Activated CD8-positive, alpha-beta memory T cell treated with anti-CD3 and anti-CD28 coated beads, Interleukin-2, amount 50 U/mL, for 4 hours (primary cell): Measurements from ENCODE around the gene AFF1.
A peak's percentile ranks its signal among the peaks of the same experiment; 100 is the strongest.

ENCODE experiments used
- DNase-seq: peaks from one replicate; pipeline ENCODE4 v3.0.0-alpha.2; 2020

Gene AFF1

DNA sequence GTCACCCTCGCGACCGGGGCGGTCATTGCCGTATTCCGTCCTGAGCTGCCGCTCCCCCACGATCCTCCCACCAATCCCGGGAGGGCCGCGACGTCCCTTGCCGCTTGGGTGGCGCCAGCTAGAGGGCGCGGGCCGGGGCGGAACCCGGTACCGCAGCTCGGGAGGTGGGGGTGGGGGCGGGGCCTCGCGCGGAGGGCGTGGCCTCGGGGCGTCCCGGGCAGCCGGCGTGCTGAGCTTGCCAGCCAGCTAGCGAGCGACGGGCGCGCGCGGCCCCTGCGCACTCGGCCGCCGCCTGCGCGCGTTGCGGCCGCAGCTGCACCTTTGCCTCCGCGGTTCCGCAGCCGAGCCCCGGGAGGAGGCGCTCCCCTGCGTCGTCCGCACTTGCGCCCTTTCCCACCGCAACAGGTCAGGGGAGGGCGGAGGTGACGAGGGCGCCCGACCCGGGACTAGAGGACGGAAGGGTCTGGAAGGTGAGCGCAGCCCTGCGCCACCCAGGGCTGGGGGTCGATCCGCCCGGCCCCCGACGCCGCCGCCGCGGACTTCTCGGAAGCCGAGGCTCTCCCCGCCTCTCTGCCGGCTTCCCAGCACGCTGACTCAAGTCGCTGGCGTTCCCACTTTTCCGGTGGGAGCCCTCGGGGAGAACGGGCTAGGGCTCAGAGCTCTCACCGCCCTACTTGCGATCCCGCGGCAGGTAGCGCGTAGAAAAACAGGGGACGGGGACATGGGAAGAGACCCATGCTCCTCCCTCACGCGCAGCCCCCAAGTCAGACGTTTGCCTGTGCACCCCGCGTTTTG is at the start of gene AFF1:
AFF1 (plus strand) TSS at position 241 of the 795 bp plus-strand sequence. CDS start 13,523 bp downstream, outside the sequence.
- peak; percentile 82 for DNase-seq

- no peak for DNase-seq
Observed at GRCh38 chr4:86890790-86891189, 44.0 kb upstream of the AFF1 start.

DNA sequence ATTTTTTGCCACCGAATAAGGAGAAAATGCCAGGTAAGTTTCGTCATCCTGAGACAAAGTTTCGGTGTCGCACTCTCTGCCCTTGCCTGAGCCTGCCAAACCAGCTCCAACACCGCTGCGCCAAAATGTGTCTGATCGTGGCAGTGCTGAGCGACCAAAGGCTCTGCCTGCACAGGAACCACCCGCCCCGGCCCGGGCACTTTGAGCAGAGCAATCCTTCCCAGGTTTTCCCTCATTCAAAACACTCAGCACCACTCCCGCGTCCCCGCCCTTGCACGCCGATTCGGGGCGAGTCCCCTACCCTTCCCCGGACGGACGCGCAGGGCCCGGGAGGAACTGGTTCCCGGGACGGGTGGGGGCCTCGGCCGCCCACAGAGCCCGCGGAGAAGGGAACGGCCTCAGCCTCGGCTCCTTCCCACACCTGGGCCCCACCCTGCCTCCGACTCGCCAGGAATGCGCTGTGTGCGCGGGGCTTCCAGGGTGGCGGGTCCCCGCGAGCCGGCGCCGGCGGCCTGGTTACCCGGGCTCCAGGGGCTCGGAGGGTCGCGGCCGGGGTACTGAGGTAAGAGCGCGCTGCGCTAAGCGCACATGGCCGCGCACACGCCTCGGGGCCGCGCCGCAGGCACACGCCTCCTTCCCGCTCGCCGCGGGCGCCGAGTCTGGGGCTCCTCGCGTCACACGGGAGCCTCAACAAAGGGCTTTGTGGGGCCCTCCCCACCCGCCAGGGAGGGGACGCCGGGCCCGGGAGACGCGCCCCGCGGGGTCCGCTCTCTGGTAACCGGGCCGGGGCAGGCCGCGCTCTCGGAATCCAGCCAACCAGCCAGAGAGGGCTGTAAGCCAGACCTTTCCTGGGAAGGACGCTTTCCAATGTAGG is 42.8 kb upstream of the AFF1 start, which contains the start of gene C4orf36:
C4orf36 (minus strand) TSS at position 661 of the 874 bp plus-strand sequence. CDS start 902 bp downstream, outside the sequence.
- peak; percentile 16 for DNase-seq

DNA sequence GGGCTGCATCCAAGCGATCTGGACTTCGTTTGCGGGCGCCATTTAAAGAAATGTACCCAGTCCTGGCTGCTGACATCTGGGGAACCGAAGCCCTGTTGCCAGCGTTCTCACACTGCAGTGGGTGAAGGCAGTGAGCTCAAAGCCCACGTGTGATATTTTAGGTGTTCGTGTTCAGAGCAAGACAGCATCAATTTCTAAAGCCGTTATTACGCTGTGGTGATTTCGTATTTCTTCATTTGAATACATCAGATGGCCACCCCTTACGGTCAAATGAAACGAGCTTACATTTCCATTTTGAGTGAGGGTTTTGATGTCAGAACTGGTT is 42.2 kb upstream of the AFF1 start:
- no peak for DNase-seq

DNA sequence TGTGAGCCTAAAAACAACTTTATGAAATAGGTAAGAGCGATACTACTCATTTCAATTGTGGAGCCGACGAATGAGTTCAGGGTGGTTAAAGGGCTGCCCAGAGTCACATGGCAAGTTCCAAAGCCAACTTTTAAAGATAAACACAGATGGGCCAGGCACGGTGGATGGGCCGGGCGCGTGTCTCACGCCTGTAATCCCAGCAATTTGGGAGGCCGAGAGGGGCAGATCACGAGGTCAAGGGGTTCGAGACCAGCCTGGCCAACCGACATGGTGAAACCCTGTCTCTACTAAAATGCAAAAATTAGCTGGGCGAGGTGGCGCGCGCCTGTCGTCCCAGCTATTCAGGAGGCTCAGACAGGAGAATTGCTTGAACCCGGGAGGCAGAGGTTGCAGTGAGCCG is 41.7 kb upstream of the AFF1 start:
- DNase-seq = no peak

DNA sequence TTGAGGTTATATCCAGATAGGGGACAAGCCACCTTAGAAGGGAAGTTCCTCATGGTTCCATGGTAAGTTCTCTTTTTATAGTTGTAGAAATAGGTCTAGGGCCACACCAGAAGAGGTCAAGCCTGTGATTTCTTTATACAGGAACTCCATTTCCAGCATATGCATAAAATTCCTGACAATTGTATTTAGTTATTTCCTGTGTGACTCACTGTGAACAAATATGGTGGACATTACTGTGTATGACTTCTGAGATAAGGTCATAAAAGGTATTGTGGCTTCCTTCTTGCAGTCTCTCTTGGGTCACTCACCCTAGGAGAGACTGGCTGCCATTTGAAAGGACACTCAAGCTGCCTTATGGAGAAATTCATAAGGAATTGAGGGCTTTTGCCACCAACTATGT is 40.4 kb upstream of the AFF1 start:
- no peak for DNase-seq

- no peak for DNase-seq
Observed at GRCh38 chr4:86895692-86896488, 38.9 kb upstream of the AFF1 start.

- DNase-seq = no peak
Observed at GRCh38 chr4:86896596-86896995, 38.2 kb upstream of the AFF1 start.

DNA sequence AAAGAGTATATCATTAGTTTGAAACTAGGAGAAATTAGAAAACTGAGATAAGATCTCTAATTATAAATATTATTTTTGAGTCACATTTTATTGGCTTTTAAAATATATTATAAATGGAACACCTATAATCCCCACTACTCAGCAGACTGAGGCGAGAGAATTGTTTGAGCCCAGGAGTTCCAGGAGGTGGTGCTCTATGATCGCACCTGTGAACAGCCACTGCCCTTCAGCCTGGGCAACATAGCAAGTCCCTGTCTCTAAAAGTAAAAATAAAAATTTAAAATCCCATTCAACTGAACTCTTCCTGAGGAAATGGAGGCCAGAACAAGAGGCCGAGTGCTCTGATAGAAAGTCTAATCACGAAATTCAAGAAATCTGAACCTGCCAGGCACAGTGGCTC is 36.2 kb upstream of the AFF1 start:
- DNase-seq = no peak

DNA sequence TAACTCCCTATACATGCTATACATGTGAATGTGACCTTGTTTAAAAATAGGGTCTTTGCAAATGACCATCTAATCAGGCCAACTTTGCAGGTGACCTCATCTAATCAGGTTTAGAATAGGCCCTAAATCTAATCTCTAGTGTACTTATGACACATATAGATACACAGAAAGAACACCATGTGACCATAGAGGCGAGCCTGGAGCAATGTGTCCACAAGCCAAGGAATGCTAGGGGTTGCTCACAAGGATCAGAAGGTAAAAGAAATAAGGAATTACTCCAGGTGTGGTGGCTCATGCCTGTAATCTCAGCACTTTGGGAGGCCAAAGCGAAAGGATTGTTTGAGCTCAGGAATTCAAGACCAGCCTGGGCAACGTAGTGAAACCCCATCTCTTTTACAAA is 32.9 kb upstream of the AFF1 start:
- no peak for DNase-seq

GRCh38 chr4:86908251-86908657 is 26.6 kb upstream of the AFF1 start:
- DNase-seq = no peak

- DNase-seq = no peak
Observed at GRCh38 chr4:86909546-86910295, 25.1 kb upstream of the AFF1 start.

DNA sequence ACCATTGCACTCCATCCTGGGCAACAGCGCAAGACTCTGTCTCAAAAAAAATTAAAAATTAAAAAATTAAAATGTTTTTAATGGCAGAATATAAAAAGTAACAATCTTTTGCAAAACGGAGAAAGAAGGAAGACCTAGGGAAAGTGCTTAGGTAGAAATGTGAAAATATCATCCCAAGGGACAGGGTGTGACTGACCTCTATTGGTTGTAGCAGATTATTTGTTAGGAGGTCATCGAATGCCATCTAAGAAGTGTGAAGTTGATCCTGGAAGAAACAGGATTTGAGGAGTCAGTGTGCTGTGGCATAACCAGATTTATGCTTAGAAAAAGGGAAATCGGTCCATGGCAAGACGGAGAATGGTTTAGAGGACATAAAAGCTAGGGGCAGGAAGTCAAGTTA is 24.4 kb upstream of the AFF1 start:
- no peak for DNase-seq

DNA sequence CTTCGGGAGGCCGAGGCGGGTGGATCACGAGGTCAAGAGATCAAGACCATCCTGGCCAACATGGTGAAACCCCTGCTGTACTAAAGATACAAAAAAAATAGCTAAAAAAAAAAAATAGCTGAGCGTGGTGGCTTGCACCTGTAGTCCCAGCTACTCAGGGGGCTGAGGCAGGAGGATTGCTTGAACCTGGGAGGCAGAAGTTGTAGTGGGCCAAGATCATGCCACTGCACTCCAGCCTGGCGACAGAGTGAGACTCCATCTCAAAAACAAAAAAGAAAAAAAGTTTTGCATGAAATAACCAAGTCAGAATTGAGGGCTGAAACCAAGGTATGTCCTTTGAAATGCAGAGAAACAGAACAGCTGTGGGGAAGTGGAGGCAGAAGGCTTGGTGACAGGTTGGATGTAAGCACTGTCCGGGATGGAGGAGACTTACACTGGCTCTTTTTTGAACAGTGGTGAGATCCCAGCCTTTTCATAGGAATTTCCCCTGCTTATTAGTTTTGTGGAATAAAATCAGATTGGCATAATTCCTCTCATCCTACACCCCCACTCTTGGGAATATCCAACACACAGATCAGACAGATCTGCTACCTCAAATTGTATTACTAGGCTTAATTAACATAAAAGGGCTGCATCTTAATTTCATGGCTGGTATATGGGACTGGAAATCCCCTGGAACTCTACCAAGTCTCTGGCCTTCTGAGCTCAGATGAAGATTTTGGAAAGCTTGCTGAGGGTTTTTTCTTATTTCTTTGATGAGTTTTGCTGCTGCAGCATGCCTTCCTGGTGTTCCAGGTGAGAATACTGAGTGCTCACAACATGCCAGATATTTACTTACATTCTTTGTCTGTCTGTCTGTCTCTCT is 23.8 kb upstream of the AFF1 start:
- no peak for DNase-seq

GRCh38 chr4:86916392-86916791 is 18.4 kb upstream of the AFF1 start:
- no peak for DNase-seq

- DNase-seq = no peak
Observed at GRCh38 chr4:86917212-86918039, 17.4 kb upstream of the AFF1 start.

GRCh38 chr4:86918539-86919072 is 16.2 kb upstream of the AFF1 start:
- DNase-seq = no peak

DNA sequence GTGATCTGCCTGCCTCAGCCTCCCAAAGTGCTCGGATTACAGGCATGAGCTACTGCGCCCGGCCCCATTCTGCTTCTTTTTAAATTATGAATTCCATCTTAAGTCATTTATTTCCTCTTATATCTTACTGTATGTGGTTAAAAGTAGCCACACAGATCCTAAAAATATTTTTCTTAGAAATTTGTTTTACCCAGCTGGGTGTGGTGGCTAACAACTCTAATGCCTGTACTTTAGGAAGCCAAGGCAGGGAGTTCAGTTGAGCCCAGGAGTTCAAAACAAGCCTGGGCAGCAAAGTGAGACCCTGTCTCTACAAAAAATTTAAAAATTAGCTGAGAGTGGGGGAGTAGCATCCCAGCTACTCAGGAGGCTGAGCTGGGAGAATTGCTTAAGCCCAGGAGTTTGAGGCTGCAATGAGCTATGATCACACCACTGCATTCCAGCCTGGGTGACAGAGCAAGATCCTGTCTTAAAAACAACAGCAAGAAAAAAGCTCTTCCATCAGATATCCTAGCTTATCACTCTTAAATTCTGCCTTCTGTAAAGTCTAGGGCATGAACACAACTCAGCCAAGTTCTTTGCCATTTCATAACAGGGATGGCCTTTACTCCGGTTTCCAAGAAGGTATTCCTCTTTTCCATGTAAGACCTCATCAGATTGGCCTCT is 15.1 kb upstream of the AFF1 start:
- no peak for DNase-seq

- DNase-seq = no peak
Observed at GRCh38 chr4:86921608-86922252, 13.1 kb upstream of the AFF1 start.
